ENCODE data around the gene TAF11.

DNA sequence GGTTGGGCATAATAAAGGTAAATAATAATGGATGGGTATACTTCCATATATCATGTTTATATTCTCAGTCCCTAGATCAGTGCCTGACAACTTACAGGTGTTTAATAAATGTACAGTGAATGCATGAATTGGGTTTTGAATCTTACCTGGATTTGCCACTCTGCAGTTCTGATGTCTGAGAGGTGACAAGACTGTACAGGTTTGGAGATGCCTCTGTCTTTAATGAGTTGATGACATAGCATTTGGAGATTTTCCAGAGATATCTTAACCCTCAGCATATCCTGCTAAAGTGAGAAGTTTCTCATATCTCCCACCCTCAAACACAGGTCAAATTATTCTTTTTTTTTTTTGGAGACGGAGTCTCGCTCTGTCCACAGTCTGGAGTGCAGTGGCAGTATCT, 3.5 kb upstream of the TAF11 start:
- TF ChIP-seq, protein P1, sequence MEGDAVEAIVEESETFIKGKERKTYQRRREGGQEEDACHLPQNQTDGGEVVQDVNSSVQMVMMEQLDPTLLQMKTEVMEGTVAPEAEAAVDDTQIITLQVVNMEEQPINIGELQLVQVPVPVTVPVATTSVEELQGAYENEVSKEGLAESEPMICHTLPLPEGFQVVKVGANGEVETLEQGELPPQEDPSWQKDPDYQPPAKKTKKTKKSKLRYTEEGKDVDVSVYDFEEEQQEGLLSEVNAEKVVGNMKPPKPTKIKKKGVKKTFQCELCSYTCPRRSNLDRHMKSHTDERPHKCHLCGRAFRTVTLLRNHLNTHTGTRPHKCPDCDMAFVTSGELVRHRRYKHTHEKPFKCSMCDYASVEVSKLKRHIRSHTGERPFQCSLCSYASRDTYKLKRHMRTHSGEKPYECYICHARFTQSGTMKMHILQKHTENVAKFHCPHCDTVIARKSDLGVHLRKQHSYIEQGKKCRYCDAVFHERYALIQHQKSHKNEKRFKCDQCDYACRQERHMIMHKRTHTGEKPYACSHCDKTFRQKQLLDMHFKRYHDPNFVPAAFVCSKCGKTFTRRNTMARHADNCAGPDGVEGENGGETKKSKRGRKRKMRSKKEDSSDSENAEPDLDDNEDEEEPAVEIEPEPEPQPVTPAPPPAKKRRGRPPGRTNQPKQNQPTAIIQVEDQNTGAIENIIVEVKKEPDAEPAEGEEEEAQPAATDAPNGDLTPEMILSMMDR (IDR thresholded peaks at IDR 0.05; ENCODE audit: low read length) = no peak
- no peak for TF ChIP-seq EZH2 (IDR thresholded peaks at IDR 0.05; ENCODE audit: borderline replicate concordance, low read length)
